ENCODE results near the gene CGB7. TPM values are rescaled to one million over a fixed set of nuclear protein-coding genes. Genes with fewer than 3 reads are reported as not detected.
"Not testable (repeated sequence)": the region's sequence is repeated elsewhere in the genome, so short reads cannot be mapped to it uniquely, and the experiment has no call there.

The CGB7 gene
- total RNA-seq, 1 experiment from 2014 or later: 1.2 TPM

GRCh38 chr19:49029749-49030148, 27.8 kb downstream of the CGB7 start:
- not testable (repeated sequence) for H3K14ac ChIP-seq (ENCODE audit: insufficient read depth, low read length); H3K4me2 ChIP-seq (ENCODE audit: insufficient read depth, insufficient read length, low read length); H3K9me3 ChIP-seq (ENCODE audit: control insufficient read depth, low read depth, low read length); H3K18ac ChIP-seq (ENCODE audit: insufficient read length, low read depth, low read length); H4K5ac ChIP-seq (ENCODE audit: insufficient read length, low read depth, low read length); H2AK5ac ChIP-seq (ENCODE audit: insufficient read length, low read length); H3K79me2 ChIP-seq (ENCODE audit: insufficient read depth, low read length); H2BK5ac ChIP-seq (ENCODE audit: insufficient read length, low read length); H3K56ac ChIP-seq (ENCODE audit: insufficient read length, low read depth, low read length); H2BK15ac ChIP-seq (ENCODE audit: low read depth, low read length); H3K4me1 Mint-ChIP-seq; H4K20me1 ChIP-seq (ENCODE audit: control insufficient read depth, insufficient read depth, insufficient read length); H3K4me1 ChIP-seq (ENCODE audit: insufficient read depth, low read length); H2BK12ac ChIP-seq (ENCODE audit: insufficient read length, low read depth, low read length); H3K27ac Mint-ChIP-seq; H4K8ac ChIP-seq (replicated peaks; ENCODE audit: insufficient read length, low read depth, low read length); H3K36me3 Mint-ChIP-seq (ENCODE audit: insufficient read depth in 1 of 3, low read depth in 3 of 3); H3T11ph ChIP-seq (ENCODE audit: low read length); H3K27me3 ChIP-seq (ENCODE audit: insufficient read depth, low read length); H3K4ac ChIP-seq (ENCODE audit: low read depth, low read length); H2AFZ ChIP-seq (ENCODE audit: low read length); H3K23ac ChIP-seq (ENCODE audit: insufficient read length, low read depth, low read length); H2BK20ac ChIP-seq (ENCODE audit: low read depth, low read length, poor library complexity, severe bottlenecking); H2BK120ac ChIP-seq (ENCODE audit: low read depth, low read length, poor library complexity, severe bottlenecking); H3K9me3 Mint-ChIP-seq; H3K27ac ChIP-seq (ENCODE audit: insufficient read length, low read depth, low read length); H3K4me3 Mint-ChIP-seq; H4K91ac ChIP-seq (ENCODE audit: insufficient read length, low read depth, low read length); H3K23me2 ChIP-seq (ENCODE audit: insufficient read length, low read depth, low read length, poor library complexity, severe bottlenecking); H3K79me1 ChIP-seq (ENCODE audit: insufficient read depth, low read depth, low read length, poor library complexity, severe bottlenecking); DNase-seq; H3K9ac ChIP-seq (ENCODE audit: extremely low read depth, insufficient read length, low read length)
- WGBS (ENCODE audit: extremely low coverage, insufficient read length, low lambda C conversion rate): no CpG with 5 or more reads among the region's 14 CpGs
- H3K27me3 Mint-ChIP-seq (ENCODE audit: low read depth): peaks cover 29% of the 10 kb centered on the region

DNA sequence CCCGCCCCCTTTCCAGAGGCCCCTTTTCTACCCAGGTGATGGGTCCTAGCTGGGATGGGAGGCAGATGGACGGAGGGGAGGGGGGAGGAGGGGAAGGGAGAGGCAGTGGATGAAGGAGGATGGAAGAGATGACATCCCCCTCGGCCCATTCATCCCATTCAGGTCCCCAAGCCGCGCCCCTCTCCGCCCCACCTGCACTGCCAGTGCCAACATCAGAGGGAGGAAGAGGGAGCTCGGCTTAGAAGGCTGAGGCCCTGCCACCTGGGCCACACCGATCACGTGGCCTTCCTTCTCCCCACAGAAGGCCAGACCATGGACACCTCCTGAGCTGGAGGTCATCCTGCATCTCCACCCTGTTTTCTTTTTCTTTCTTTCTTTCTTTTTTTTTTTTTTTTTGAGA, 28.9 kb downstream of the CGB7 start:
- H3K9me3 ChIP-seq (ENCODE audit: control insufficient read depth, low read depth, low read length); H3K27ac Mint-ChIP-seq; H2BK5ac ChIP-seq (ENCODE audit: insufficient read length, low read length); H2BK120ac ChIP-seq (ENCODE audit: low read depth, low read length, poor library complexity, severe bottlenecking); H3K27me3 ChIP-seq (ENCODE audit: insufficient read depth, low read length); H3K36me3 Mint-ChIP-seq (ENCODE audit: insufficient read depth in 1 of 3, low read depth in 3 of 3); H3K79me2 ChIP-seq (ENCODE audit: insufficient read depth, low read length); H3K18ac ChIP-seq (ENCODE audit: insufficient read length, low read depth, low read length); H2BK20ac ChIP-seq (ENCODE audit: low read depth, low read length, poor library complexity, severe bottlenecking); H3K14ac ChIP-seq (ENCODE audit: insufficient read depth, low read length); H2AK5ac ChIP-seq (ENCODE audit: insufficient read length, low read length); H3K4me1 ChIP-seq (ENCODE audit: insufficient read depth, low read length); H3K4me3 Mint-ChIP-seq; DNase-seq; H2BK12ac ChIP-seq (ENCODE audit: insufficient read length, low read depth, low read length); H3K56ac ChIP-seq (ENCODE audit: insufficient read length, low read depth, low read length); H3T11ph ChIP-seq (ENCODE audit: low read length); H3K4me1 Mint-ChIP-seq; H3K23me2 ChIP-seq (ENCODE audit: insufficient read length, low read depth, low read length, poor library complexity, severe bottlenecking); H3K23ac ChIP-seq (ENCODE audit: insufficient read length, low read depth, low read length); H4K8ac ChIP-seq (replicated peaks; ENCODE audit: insufficient read length, low read depth, low read length); H4K91ac ChIP-seq (ENCODE audit: insufficient read length, low read depth, low read length); H3K9me3 Mint-ChIP-seq; H3K4ac ChIP-seq (ENCODE audit: low read depth, low read length); H2BK15ac ChIP-seq (ENCODE audit: low read depth, low read length); H2AFZ ChIP-seq (ENCODE audit: low read length); H3K9ac ChIP-seq (ENCODE audit: extremely low read depth, insufficient read length, low read length); H3K4me2 ChIP-seq (ENCODE audit: insufficient read depth, insufficient read length, low read length); H3K27ac ChIP-seq (ENCODE audit: insufficient read length, low read depth, low read length); H3K79me1 ChIP-seq (ENCODE audit: insufficient read depth, low read depth, low read length, poor library complexity, severe bottlenecking); H4K5ac ChIP-seq (ENCODE audit: insufficient read length, low read depth, low read length); H4K20me1 ChIP-seq (ENCODE audit: control insufficient read depth, insufficient read depth, insufficient read length): not testable (repeated sequence)
- WGBS (ENCODE audit: extremely low coverage, insufficient read length, low lambda C conversion rate): no CpG with 5 or more reads among the region's 9 CpGs
- H3K27me3 Mint-ChIP-seq (ENCODE audit: low read depth): peaks cover 30% of the 10 kb centered on the region

Data from H9 (cell line).